ENCODE results near the gene RNU2-1.
"Not testable (repeated sequence)": the region's sequence is repeated elsewhere in the genome, so short reads cannot be mapped to it uniquely, and the experiment has no call there.

RNU2-1 gene

GRCh38 chr17:43233877-43234276 is at the start of gene RNU2-1:
Gene RNU2-1 (minus strand): TSS chr17:43233977.
- DNase-seq; in situ Hi-C loops (cut with HindIII; ENCODE audit: low pct_ligation_motif_present, low pct_unique_long_range_greater_than_20kb, low sequenced_read_pairs): not testable (repeated sequence)

- DNase-seq; in situ Hi-C loops (cut with HindIII; ENCODE audit: low pct_ligation_motif_present, low pct_unique_long_range_greater_than_20kb, low sequenced_read_pairs): not testable (repeated sequence)
These were observed 39.1 kb upstream of the RNU2-1 start for GRCh38 chr17:43272914-43273313.

GRCh38 chr17:43272483-43272882 is 38.7 kb upstream of the RNU2-1 start:
- DNase-seq; in situ Hi-C loops (cut with HindIII; ENCODE audit: low pct_ligation_motif_present, low pct_unique_long_range_greater_than_20kb, low sequenced_read_pairs): not testable (repeated sequence)

- in situ Hi-C loops (cut with HindIII; ENCODE audit: low pct_ligation_motif_present, low pct_unique_long_range_greater_than_20kb, low sequenced_read_pairs); DNase-seq: not testable (repeated sequence)
These were observed 37.1 kb upstream of the RNU2-1 start for GRCh38 chr17:43270552-43271504.

GRCh38 chr17:43246456-43246855 is 12.7 kb upstream of the RNU2-1 start:
- in situ Hi-C loops (cut with HindIII; ENCODE audit: low pct_ligation_motif_present, low pct_unique_long_range_greater_than_20kb, low sequenced_read_pairs); DNase-seq: not testable (repeated sequence)

- DNase-seq; in situ Hi-C loops (cut with HindIII; ENCODE audit: low pct_ligation_motif_present, low pct_unique_long_range_greater_than_20kb, low sequenced_read_pairs): not testable (repeated sequence)
These were observed 7.0 kb upstream of the RNU2-1 start for GRCh38 chr17:43240596-43241352.

GRCh38 chr17:43239597-43239996 is 5.8 kb upstream of the RNU2-1 start:
- in situ Hi-C loops (cut with HindIII; ENCODE audit: low pct_ligation_motif_present, low pct_unique_long_range_greater_than_20kb, low sequenced_read_pairs); DNase-seq: not testable (repeated sequence)

- DNase-seq; in situ Hi-C loops (cut with HindIII; ENCODE audit: low pct_ligation_motif_present, low pct_unique_long_range_greater_than_20kb, low sequenced_read_pairs): not testable (repeated sequence)
These were observed 514 bp downstream of the RNU2-1 start for GRCh38 chr17:43233263-43233662.

GRCh38 chr17:43232021-43232699 is 1.6 kb downstream of the RNU2-1 start:
- DNase-seq; in situ Hi-C loops (cut with HindIII; ENCODE audit: low pct_ligation_motif_present, low pct_unique_long_range_greater_than_20kb, low sequenced_read_pairs): not testable (repeated sequence)

GRCh38 chr17:43231205-43232020 is 2.4 kb downstream of the RNU2-1 start:
- in situ Hi-C loops (cut with HindIII; ENCODE audit: low pct_ligation_motif_present, low pct_unique_long_range_greater_than_20kb, low sequenced_read_pairs): not testable (repeated sequence)

GRCh38 chr17:43228020-43228782 is 5.6 kb downstream of the RNU2-1 start, which contains the start of gene CCDC200:
Gene CCDC200 (minus strand): TSS chr17:43228623. CDS start chr17:43228554, 69 bp downstream.
- in situ Hi-C loops (cut with HindIII; ENCODE audit: low pct_ligation_motif_present, low pct_unique_long_range_greater_than_20kb, low sequenced_read_pairs); DNase-seq: not testable (repeated sequence)

More at GRCh38 chr17:43231205-43232020, 2.4 kb downstream of the RNU2-1 start:
- not testable (repeated sequence) for DNase-seq

- in situ Hi-C loops (cut with HindIII; ENCODE audit: low pct_ligation_motif_present, low pct_unique_long_range_greater_than_20kb, low sequenced_read_pairs): no loop called here
- no peak for DNase-seq
These were observed 7.4 kb downstream of the RNU2-1 start for GRCh38 chr17:43226393-43226792.

- no peak for DNase-seq
- in situ Hi-C loops (cut with HindIII; ENCODE audit: low pct_ligation_motif_present, low pct_unique_long_range_greater_than_20kb, low sequenced_read_pairs): no loop called here
These were observed 9.6 kb downstream of the RNU2-1 start for GRCh38 chr17:43224146-43224705.

GRCh38 chr17:43220511-43221125 is 13.2 kb downstream of the RNU2-1 start:
- DNase-seq: no peak
- in situ Hi-C loops (cut with HindIII; ENCODE audit: low pct_ligation_motif_present, low pct_unique_long_range_greater_than_20kb, low sequenced_read_pairs): no loop called here

GRCh38 chr17:43219746-43220380 is 13.9 kb downstream of the RNU2-1 start:
- in situ Hi-C loops (cut with HindIII; ENCODE audit: low pct_ligation_motif_present, low pct_unique_long_range_greater_than_20kb, low sequenced_read_pairs): no loop called here

GRCh38 chr17:43219001-43219400 is 14.8 kb downstream of the RNU2-1 start:
- no peak for DNase-seq
- in situ Hi-C loops (cut with HindIII; ENCODE audit: low pct_ligation_motif_present, low pct_unique_long_range_greater_than_20kb, low sequenced_read_pairs): no loop called here

More at GRCh38 chr17:43219746-43220380, 13.9 kb downstream of the RNU2-1 start:
- DNase-seq: no peak
